ENCODE results near the gene LRRC70.

Gene LRRC70

DNA sequence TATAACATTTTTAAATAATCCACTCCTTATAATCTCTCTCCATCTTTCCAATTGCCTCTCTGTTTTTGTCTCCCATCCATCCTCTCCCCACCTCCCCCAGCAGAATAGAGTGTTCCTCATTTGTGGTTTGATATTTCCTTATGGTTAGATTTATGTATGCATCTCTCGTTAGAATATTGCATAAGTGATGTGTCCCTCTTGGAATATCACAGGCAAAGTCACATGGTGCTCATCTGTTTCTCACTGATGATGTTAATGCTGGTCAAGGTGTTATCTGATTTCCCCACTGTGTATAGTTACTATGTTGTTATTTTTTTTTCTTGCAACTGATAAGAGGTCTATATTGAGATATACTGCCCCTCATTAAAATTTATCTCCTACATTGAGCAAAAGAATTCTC is 3.1 kb upstream of the LRRC70 start:
- no peak for DNase-seq (ENCODE audit: low read depth in 2 of 2)

- DNase-seq (ENCODE audit: low read depth in 2 of 2): no peak
These were observed 1.9 kb upstream of the LRRC70 start for GRCh38 chr5:62576570-62577170.

DNA sequence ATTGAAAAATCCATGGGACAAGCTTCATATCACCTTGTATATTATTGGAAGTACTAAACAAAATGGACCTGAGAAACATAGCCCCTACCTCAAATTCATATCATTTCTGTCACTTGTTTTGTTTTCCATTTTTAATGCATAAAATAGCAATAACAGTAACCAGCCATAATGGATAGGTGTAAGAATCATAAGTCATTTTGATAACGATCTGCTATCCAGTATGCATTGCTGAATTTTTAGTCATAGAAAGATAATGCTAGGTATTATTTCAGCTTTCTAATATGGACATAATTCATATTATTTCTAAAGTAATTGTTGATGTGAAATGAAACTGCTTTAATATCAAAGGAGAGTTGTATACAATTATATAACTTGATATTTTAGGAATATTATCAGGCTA is 1.1 kb upstream of the LRRC70 start:
- DNase-seq (ENCODE audit: low read depth in 2 of 2): no peak

- no peak for DNase-seq (ENCODE audit: low read depth in 2 of 2)
These were observed 1.1 kb downstream of the LRRC70 start for GRCh38 chr5:62579761-62580160.

DNA sequence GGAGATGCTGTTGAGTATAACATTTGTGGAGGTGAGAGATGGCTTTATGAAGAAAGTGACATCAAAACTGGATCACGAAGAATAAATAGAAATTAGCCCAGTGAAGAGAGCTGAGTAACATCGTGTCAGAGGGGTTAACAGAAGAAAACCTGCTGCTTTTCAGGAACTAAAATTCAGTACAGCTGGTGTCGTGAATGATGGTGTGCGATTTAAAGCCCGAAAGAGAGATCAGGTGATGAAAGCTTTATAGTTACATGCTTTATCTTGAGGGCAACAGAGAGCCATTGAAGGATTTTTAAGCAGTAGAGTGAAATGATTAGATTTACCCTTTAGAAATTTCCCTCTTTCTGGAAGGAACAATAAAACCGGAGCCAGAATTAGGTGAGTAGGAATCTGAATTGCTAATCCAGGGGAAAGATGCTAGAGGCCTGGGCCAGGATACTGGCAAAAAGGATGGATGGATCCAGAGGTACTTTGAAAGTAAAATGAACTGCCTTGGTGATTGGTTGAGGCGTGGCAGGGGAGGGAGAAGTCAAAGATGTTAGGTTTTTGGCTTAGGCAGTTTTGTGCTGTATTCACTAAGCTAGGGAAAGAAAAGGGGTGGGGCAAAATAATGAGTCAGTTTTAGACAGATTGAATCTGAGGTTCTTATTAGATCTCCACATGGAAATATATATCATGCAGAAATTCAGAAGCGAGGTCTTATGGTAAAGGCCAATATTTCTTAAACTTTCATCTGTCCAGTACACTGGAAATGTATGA is 3.4 kb downstream of the LRRC70 start:
- DNase-seq (ENCODE audit: low read depth in 2 of 2): no peak

DNA sequence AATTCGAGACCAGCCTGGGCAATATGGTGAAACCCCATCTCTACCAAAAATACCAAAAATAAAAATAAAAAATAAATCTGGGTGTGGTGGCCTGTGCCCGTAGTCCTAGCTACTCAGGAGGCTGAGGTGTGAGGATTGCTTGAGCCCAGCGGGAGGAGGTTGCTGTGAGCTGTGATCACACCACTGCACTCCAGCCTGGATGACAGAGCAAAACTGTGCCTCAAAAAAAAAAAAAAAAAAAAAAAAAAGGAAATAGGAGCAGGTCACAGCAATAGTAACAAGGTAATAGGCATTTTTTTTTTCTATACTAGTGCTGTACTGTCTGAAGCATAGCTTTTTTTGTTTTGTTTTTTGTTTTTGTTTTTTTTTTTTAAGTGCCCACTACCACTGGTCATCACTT is 5.8 kb downstream of the LRRC70 start:
- DNase-seq (ENCODE audit: low read depth in 2 of 2): no peak

DNA sequence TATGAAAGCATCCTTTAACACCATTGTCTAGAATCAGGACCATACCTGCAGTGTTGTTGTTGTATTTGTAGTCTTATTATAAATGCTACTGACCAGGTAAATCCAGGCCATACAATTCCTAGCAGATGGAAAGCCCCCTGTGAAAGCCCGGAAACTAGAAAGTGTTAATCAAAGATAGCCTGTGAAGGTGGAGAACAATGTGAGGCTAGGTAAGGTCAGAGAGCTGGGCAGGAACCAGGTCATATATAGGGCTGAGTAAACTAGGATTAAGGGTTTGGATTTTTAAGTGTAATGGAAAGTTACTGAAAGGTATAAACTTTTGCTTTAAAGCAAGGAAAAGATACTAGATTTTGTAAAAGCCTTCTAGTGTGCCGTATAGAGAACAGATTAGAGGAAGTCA is 6.7 kb downstream of the LRRC70 start:
- no peak for DNase-seq (ENCODE audit: low read depth in 2 of 2)

GRCh38 chr5:62585751-62586150 is 7.1 kb downstream of the LRRC70 start:
- no peak for DNase-seq (ENCODE audit: low read depth in 2 of 2)

DNA sequence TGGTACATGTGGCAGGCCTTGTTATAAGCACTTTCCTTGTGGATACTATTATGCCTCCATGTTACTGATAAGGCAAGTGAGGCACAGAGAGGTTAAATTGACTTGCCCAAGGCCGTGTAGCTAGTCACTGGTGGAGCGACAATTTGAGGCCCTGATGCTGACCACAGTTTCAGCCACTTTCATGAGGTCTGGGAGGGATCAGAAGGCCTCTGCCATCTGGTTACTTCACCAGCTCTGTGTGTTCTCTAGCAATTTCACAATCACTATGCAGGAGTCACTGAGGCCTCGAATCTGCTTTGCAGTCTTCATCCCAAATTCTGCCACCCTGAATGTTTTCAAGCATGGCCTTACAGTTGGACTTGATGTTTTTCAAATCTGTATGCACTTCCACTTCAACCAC is 9.1 kb downstream of the LRRC70 start:
- no peak for DNase-seq (ENCODE audit: low read depth in 2 of 2)

DNA sequence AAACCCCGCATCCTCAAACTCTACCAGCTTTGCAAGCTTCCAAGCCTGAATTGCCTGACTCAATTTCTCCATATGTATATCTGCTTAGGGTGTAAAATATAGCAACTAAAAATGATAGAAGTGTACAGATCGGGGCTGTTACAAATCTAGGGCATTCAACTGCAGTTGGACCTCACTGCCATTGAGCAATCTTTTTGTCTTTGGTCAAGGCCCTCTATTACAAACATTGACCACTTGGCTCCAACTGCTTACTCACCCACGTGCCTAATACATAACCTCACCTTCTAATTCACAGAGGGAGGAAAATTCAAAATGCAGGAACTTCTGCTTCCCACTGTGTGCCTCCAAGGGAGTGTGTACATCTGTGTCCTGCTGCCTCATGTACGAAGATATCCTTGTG is 10.0 kb downstream of the LRRC70 start:
- DNase-seq (ENCODE audit: low read depth in 2 of 2): no peak

GRCh38 chr5:62589504-62589903 is 10.9 kb downstream of the LRRC70 start:
- no peak for DNase-seq (ENCODE audit: low read depth in 2 of 2)

GRCh38 chr5:62590387-62590786 is 11.8 kb downstream of the LRRC70 start:
- no peak for DNase-seq (ENCODE audit: low read depth in 2 of 2)

- no peak for DNase-seq (ENCODE audit: low read depth in 2 of 2)
These were observed 13.9 kb downstream of the LRRC70 start for GRCh38 chr5:62592558-62592957.

- DNase-seq (ENCODE audit: low read depth in 2 of 2): no peak
These were observed 14.7 kb downstream of the LRRC70 start for GRCh38 chr5:62593331-62593730.

DNA sequence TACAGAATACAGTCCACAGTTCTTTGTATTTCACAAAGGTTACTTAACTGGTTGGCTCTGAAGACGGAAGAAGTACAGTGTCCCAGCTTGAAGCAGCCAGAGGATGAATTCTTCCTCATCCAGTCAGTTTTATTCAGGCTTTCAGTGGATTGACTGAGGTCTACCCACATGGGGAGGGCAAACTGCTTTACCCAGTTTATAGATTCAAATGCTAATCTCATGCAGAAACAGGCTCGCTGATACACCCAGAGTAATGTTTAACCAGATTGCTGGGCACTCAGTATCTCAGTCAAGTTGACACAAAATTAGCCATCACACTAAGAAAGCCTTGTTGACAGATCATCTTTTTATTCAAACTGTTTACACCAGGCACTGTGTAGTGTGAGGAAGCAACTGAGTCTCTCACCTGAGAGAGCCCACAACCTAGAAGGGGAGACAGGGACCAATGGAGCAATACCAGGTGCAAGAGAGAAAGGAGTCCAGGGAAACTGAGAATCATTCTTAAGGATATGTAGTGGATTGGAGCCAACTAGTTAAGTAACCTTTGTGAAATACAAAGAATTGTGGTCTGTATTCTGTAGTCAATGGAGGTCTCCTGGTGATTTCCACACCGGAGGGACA is 15.9 kb downstream of the LRRC70 start:
- no peak for DNase-seq (ENCODE audit: low read depth in 2 of 2)

GRCh38 chr5:62596096-62596495 is 17.5 kb downstream of the LRRC70 start:
- no peak for DNase-seq (ENCODE audit: low read depth in 2 of 2)

DNA sequence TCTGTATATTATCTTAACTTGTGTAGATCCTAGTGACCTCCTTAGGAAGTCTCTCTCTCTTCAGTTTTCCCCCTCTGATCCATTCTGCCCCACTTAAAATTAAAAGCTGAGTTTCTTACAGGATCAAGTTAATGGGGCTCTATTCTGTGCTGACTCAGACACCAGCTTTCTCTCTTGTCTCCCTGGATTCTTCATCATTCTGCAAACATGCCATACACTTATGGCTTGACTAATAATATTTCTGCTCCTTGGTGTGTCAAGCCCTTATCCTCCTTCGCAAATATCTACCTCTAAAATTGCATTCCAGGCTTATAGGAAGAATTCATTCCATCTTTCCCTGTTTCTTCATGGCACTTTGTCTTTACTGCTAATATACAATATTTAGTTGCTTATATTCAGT is 18.1 kb downstream of the LRRC70 start:
- DNase-seq (ENCODE audit: low read depth in 2 of 2): no peak

GRCh38 chr5:62597314-62597713 is 18.7 kb downstream of the LRRC70 start:
- no peak for DNase-seq (ENCODE audit: low read depth in 2 of 2)

GRCh38 chr5:62600560-62601252 is 22.1 kb downstream of the LRRC70 start:
- DNase-seq (ENCODE audit: low read depth in 2 of 2): no peak

- no peak for DNase-seq (ENCODE audit: low read depth in 2 of 2)
These were observed 25.3 kb downstream of the LRRC70 start for GRCh38 chr5:62603934-62604333.

DNA sequence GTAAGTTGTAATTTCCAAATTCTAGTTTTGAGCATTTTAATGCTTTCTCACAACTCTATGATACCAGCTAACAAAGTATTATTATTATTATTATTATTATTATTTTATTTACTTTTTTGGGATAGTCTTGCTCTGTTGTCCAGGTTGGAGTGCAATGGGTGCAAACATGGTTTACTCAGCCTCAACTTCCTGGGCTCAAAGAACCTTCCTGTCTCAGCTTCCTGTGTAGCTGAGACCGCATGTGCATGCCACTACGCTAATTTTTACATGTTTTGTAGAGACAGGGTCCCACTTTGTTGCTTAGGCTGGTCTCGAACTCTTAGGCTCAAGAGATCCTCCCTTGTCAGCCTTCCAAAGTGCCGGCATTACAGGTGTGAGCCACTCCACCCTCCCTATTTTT is 27.0 kb downstream of the LRRC70 start:
- DNase-seq (ENCODE audit: low read depth in 2 of 2): no peak

DNA sequence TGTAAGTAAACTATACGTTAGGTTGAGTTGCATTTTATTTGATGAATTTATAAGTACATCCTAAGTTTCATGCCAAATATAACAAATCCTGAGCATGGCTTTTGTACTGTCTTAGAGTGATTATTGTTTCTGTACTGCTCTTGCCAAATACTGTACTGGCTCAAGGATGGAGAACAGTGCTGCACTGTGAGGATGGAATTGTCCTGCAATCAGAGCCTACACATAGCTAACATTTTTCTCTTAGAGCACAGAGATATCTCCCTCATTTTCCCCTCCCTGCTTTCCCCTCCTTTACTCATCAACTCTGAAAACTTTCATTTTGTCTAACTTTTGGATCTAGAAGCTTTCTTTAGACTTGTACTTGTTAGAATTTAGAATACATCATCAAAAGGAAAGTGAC is 28.3 kb downstream of the LRRC70 start:
- no peak for DNase-seq (ENCODE audit: low read depth in 2 of 2)

DNA sequence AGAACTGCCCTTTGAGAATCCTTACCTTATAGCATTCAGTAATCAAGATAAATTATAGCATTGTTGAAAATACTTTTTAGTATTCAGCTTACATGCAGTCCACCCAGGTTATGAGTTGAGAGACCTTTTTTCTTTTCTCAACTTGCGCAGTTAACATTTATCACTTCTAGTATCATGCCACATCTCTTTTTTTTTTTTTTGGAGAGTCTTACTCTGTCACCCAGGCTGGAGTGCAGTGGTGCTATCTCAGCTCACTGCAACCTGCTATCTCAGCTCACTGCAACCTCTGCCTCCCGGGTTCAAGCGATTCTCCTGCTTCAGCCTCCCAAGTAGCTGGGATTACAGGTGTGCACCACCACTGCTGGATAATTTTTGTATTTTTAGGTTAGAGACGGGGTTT is 29.0 kb downstream of the LRRC70 start:
- DNase-seq (ENCODE audit: low read depth in 2 of 2): no peak
